ENCODE results near the gene ANKS1A. TPM values are rescaled to one million over a fixed set of nuclear protein-coding genes. Genes with fewer than 3 reads are reported as not detected.

The ANKS1A gene
- total and polyA plus RNA-seq, 2 experiments from 2014 or later, result 12.1 to 31.9 TPM

GRCh38 chr6:35096129-35096862, 207.2 kb downstream of the ANKS1A start:
- no peak overlapping the region for H3K4me2 ChIP-seq
- DNase-seq (ENCODE audit: low spot score), result no peak

GRCh38 chr6:35099116-35099515, 210.1 kb downstream of the ANKS1A start:
- TF ChIP-seq, protein P1, sequence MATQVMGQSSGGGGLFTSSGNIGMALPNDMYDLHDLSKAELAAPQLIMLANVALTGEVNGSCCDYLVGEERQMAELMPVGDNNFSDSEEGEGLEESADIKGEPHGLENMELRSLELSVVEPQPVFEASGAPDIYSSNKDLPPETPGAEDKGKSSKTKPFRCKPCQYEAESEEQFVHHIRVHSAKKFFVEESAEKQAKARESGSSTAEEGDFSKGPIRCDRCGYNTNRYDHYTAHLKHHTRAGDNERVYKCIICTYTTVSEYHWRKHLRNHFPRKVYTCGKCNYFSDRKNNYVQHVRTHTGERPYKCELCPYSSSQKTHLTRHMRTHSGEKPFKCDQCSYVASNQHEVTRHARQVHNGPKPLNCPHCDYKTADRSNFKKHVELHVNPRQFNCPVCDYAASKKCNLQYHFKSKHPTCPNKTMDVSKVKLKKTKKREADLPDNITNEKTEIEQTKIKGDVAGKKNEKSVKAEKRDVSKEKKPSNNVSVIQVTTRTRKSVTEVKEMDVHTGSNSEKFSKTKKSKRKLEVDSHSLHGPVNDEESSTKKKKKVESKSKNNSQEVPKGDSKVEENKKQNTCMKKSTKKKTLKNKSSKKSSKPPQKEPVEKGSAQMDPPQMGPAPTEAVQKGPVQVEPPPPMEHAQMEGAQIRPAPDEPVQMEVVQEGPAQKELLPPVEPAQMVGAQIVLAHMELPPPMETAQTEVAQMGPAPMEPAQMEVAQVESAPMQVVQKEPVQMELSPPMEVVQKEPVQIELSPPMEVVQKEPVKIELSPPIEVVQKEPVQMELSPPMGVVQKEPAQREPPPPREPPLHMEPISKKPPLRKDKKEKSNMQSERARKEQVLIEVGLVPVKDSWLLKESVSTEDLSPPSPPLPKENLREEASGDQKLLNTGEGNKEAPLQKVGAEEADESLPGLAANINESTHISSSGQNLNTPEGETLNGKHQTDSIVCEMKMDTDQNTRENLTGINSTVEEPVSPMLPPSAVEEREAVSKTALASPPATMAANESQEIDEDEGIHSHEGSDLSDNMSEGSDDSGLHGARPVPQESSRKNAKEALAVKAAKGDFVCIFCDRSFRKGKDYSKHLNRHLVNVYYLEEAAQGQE (IDR thresholded peaks at IDR 0.05; ENCODE audit: unreplicated experiment), result no peak
- no peak for TF ChIP-seq ZNF331 (CRISPR knock-in tag; IDR thresholded peaks at IDR 0.05; ENCODE audit: low read depth)
- TF ChIP-seq, protein P2, sequence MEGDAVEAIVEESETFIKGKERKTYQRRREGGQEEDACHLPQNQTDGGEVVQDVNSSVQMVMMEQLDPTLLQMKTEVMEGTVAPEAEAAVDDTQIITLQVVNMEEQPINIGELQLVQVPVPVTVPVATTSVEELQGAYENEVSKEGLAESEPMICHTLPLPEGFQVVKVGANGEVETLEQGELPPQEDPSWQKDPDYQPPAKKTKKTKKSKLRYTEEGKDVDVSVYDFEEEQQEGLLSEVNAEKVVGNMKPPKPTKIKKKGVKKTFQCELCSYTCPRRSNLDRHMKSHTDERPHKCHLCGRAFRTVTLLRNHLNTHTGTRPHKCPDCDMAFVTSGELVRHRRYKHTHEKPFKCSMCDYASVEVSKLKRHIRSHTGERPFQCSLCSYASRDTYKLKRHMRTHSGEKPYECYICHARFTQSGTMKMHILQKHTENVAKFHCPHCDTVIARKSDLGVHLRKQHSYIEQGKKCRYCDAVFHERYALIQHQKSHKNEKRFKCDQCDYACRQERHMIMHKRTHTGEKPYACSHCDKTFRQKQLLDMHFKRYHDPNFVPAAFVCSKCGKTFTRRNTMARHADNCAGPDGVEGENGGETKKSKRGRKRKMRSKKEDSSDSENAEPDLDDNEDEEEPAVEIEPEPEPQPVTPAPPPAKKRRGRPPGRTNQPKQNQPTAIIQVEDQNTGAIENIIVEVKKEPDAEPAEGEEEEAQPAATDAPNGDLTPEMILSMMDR (conservative IDR thresholded peaks at IDR 0.05; ENCODE audit: low read depth in 2 of 2), result no peak
- no peak for TF ChIP-seq POLR2AphosphoS5 (IDR thresholded peaks at IDR 0.05; ENCODE audit: low read depth)
- TF ChIP-seq EZH2phosphoT487 (IDR thresholded peaks at IDR 0.05; ENCODE audit: unreplicated experiment), result no peak

More at GRCh38 chr6:35096129-35096862, 207.2 kb downstream of the ANKS1A start:
- Histone ChIP-seq H2AFZ (no peak overlapping the region), H4K20me1 (replicated peaks; ENCODE audit: insufficient read depth) (no peaks in the 10 kb centered on the region), H3K36me3 (ENCODE audit: insufficient read depth) (no peaks in the 10 kb centered on the region), H3K27ac (ENCODE audit: low read depth) (no peak overlapping the region), H3K9me2 (ENCODE audit: insufficient read depth) (no peaks in the 10 kb centered on the region; the same call in 1 of the 2 replicates), H3K4me3 (no peak overlapping the region), H3K27me3 (ENCODE audit: insufficient read depth) (no peaks in the 10 kb centered on the region), H3K4me1 (ENCODE audit: insufficient read depth) (peaks cover 14% of the 10 kb centered on the region), H3K79me2 (replicated peaks; ENCODE audit: insufficient read depth) (no peaks in the 10 kb centered on the region), H3F3A (replicated peaks; ENCODE audit: low read depth) (no peaks in the 10 kb centered on the region; the same call in 1 of the 2 replicates)
- peak; percentile 22; the same call in 1 of the 3 replicates for ATAC-seq
- H3K27me3 Mint-ChIP-seq (ENCODE audit: insufficient read depth, low read depth, poor library complexity), result no peaks in the 10 kb centered on the region
- H3K4me3 Mint-ChIP-seq, result no peak overlapping the region
- H3K27ac Mint-ChIP-seq, result no peak overlapping the region
- no peaks in the 10 kb centered on the region for H3K36me3 Mint-ChIP-seq (ENCODE audit: low read depth)
- no peaks in the 10 kb centered on the region; the same call in 2 of the 3 replicates for H3K9me3 Mint-ChIP-seq
- peaks cover 42% of the 10 kb centered on the region for H3K4me1 Mint-ChIP-seq
- TF ChIP-seq, protein P2 (conservative IDR thresholded peaks at IDR 0.05; ENCODE audit: low read depth in 2 of 2), result no peak
- no peak for TF ChIP-seq STAT1 (IDR thresholded peaks at IDR 0.05; ENCODE audit: unreplicated experiment)
- no peak for TF ChIP-seq ZNF114 (CRISPR knock-in tag; IDR thresholded peaks at IDR 0.05)
- TF ChIP-seq NANOG (IDR thresholded peaks at IDR 0.05; ENCODE audit: borderline replicate concordance), result no peak

More at GRCh38 chr6:35099116-35099515, 210.1 kb downstream of the ANKS1A start:
- Mint-ChIP-seq H3K4me1 (peaks cover 28% of the 10 kb centered on the region), H3K4me3 (no peak overlapping the region), H3K27ac (no peak overlapping the region), H3K36me3 (ENCODE audit: low read depth) (no peaks in the 10 kb centered on the region), H3K27me3 (ENCODE audit: insufficient read depth, low read depth, poor library complexity) (no peaks in the 10 kb centered on the region), H3K9me3 (no peaks in the 10 kb centered on the region; the same call in 2 of the 3 replicates)
- Histone ChIP-seq H3K27me3 (ENCODE audit: insufficient read depth) (no peaks in the 10 kb centered on the region), H2AFZ (no peak overlapping the region), H3K36me3 (ENCODE audit: insufficient read depth) (no peaks in the 10 kb centered on the region), H3K9me2 (ENCODE audit: insufficient read depth) (no peaks in the 10 kb centered on the region), H3F3A (replicated peaks; ENCODE audit: low read depth) (no peaks in the 10 kb centered on the region), H4K20me1 (replicated peaks; ENCODE audit: insufficient read depth) (no peaks in the 10 kb centered on the region), H3K79me2 (replicated peaks; ENCODE audit: insufficient read depth) (no peaks in the 10 kb centered on the region), H3K4me2 (no peak overlapping the region), H3K4me1 (ENCODE audit: insufficient read depth) (peaks cover 20% of the 10 kb centered on the region), H3K27ac (ENCODE audit: low read depth) (no peak overlapping the region), H3K4me3 (no peak overlapping the region)
- DNase-seq (ENCODE audit: low spot score) (no peak), ATAC-seq (no peak)

All from GM23338 (cell line).